Superior temporal gyrus (tissue), 1 donor: ENCODE data around the gene PRKCH.

Source experiments
- DNase-seq: peaks from one replicate; pipeline ENCODE4 v3.0.0-alpha.2; 2016; ENCODE audit errors: extremely low spot score

Gene PRKCH

GRCh38 chr14:61553730-61554641, 232.6 kb downstream of the PRKCH start:
- DNase-seq: no peak

GRCh38 chr14:61555056-61555838, 233.9 kb downstream of the PRKCH start:
- DNase-seq: no peak

GRCh38 chr14:61556455-61556854, 235.1 kb downstream of the PRKCH start:
- no peak for DNase-seq

- DNase-seq: no peak
Observed at GRCh38 chr14:61557262-61557661, 235.9 kb downstream of the PRKCH start.

- DNase-seq: no peak
Observed at GRCh38 chr14:61557854-61558253, 236.5 kb downstream of the PRKCH start.

GRCh38 chr14:61558271-61558670, 236.9 kb downstream of the PRKCH start:
- no peak for DNase-seq

GRCh38 chr14:61559641-61560201, 238.3 kb downstream of the PRKCH start:
- DNase-seq: no peak

- DNase-seq: no peak
Observed at GRCh38 chr14:61560323-61560722, 238.9 kb downstream of the PRKCH start.

- DNase-seq: no peak
Observed at GRCh38 chr14:61561104-61561503, 239.7 kb downstream of the PRKCH start.

GRCh38 chr14:61561657-61562276, 240.4 kb downstream of the PRKCH start:
- DNase-seq: no peak

- no peak for DNase-seq
Observed at GRCh38 chr14:61562321-61563161, 241.2 kb downstream of the PRKCH start.

- no peak for DNase-seq
Observed at GRCh38 chr14:61563162-61563511, 241.8 kb downstream of the PRKCH start.

GRCh38 chr14:61563880-61564617, 242.7 kb downstream of the PRKCH start:
- DNase-seq: no peak

- DNase-seq: no peak
Observed at GRCh38 chr14:61564618-61565091, 243.3 kb downstream of the PRKCH start.

- DNase-seq: no peak
Observed at GRCh38 chr14:61565181-61565580, 243.8 kb downstream of the PRKCH start.

GRCh38 chr14:61565836-61566536, 244.6 kb downstream of the PRKCH start:
- DNase-seq: no peak

- no peak for DNase-seq
Observed at GRCh38 chr14:61566537-61567225, 245.3 kb downstream of the PRKCH start.

GRCh38 chr14:61567838-61568571, 246.6 kb downstream of the PRKCH start:
- no peak for DNase-seq
